Activated T-helper 17 cell treated with anti-CD3 and anti-CD28 coated beads, Interleukin-2, amount 50 U/mL, for 72 hours (primary cell): ENCODE measurements around the gene PPP1R1A. TPM values are rescaled to one million over a fixed set of nuclear protein-coding genes. Genes with fewer than 3 reads are reported as not detected.
A peak's percentile ranks its signal among the peaks of the same experiment; 100 is the strongest.

Experiments
- ATAC-seq: fragments of 150-1000 bp; cut with Tn5 transposase; replicated peaks from 2 replicates; pipeline ENCODE4 v1.10.0; 2021; ENCODE audit warnings: mild to moderate bottlenecking, moderate library complexity
- H3K27ac Mint-ChIP-seq: one replicate; pipeline ENCODE4 v1.8.0; 2022; ENCODE audit warnings: mixed read lengths
- H3K27me3 Mint-ChIP-seq: one replicate; pipeline ENCODE4 v1.8.0; 2022; ENCODE audit warnings: mixed read lengths
- H3K36me3 Mint-ChIP-seq: one replicate; pipeline ENCODE4 v1.8.0; 2022; ENCODE audit warnings: low read depth, mild to moderate bottlenecking, mixed read lengths
- H3K4me1 Mint-ChIP-seq: one replicate; pipeline ENCODE4 v1.8.0; 2022; ENCODE audit warnings: mixed read lengths
- H3K4me3 Mint-ChIP-seq: one replicate; pipeline ENCODE4 v1.8.0; 2022; ENCODE audit warnings: mild to moderate bottlenecking, mixed read lengths
- H3K9me3 Mint-ChIP-seq: one replicate; pipeline ENCODE4 v1.8.0; 2022; ENCODE audit warnings: mixed read lengths
- total RNA-seq, 2 donors: library from RNA; stranded (reverse); gene quantifications; one replicate each; pipeline ENCODE4 v1.2.3, GENCODE V29; 2022

Gene PPP1R1A
- total RNA-seq, 2 donors from 2014 or later: not detected

DNA sequence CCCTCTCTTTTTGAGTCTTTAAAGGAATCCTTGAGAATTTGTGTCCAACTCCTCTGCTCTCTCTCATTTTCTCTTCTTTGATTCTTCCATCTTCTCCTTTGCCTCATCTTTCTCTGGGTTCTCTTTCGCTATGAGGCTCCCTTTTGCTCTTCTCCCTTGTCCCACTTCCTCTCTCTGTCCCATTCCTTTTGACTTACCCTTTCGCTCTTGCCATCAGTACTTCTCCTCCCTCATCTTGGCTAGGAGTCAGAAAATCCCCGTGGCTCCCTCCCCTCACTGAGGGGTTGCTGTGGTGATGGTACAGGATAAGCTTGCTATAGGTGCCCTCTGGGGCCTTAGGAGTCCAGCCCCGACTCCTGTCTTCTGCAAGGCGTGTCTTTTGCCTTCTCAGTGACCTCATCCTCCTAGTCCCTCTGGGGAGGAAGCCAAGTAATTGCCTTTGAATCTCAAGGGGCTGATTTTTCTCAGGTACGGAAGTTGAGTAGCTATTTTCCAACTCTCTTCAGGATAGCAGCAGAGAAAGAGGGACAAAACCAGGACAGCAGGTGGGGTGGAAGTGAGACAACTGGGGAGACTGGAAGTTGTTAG, 32.7 kb downstream of the PPP1R1A start:
- Mint-ChIP-seq H3K9me3 (peaks cover 4% of the 10 kb centered on the region), H3K4me1 (peaks cover 23% of the 10 kb centered on the region), H3K36me3 (peaks cover 9% of the 10 kb centered on the region), H3K4me3 (no peak overlapping the region), H3K27me3 (no peaks in the 10 kb centered on the region), H3K27ac (no peak overlapping the region)
- no peak for ATAC-seq

DNA sequence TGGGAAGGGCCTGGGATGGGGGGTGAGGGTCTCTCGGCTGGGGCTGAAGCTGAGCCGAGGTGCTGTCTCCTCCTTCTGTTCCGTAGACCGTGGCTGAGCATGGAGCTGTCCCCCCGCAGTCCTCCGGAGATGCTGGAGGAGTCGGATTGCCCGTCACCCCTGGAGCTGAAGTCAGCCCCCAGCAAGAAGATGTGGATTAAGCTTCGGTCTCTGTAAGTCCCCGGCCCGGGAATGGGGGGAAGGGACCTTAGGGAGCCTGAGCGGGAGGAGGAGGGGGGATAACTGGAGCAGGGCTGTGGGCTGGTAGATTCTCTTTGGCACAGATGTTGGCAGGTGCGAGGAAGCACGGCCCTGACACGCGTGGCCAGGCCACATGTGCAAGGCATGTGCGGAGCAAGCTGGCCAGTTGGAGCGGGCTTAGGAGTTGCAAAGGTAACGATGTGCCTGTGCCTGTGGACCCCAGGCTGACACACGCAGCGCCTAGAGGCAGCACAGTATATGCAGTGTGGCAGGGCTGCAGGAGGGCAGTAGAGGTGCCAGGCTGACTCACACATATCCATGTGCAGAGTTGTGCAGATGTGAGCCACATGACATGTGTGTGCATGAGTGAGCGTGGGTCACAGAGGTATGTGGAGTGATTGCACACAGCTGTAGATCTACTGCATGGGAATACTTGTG, 38.5 kb downstream of the PPP1R1A start:
- H3K9me3 Mint-ChIP-seq: no peaks in the 10 kb centered on the region
- peak; percentile 67 for ATAC-seq

DNA sequence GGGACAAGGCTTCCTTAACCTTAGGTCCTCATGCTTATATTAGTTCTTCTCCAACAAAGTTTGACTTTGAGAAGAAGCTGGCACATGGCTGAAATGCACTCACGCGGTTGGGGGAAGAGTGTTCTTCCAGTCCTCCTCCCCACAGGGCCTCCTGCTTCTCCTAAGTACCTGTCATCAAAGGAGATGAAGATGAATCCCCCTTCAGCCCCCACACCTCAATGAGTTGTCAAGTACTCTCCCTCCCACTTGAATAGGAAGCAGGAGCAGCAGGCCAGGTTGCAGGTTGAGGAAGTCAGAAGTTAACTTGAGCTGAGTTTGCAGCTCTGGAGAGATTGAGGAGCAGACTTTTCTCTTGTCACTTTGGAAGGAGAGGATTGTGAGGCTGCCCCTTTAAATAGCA, 41.9 kb downstream of the PPP1R1A start:
- peaks cover 23% of the 10 kb centered on the region for H3K36me3 Mint-ChIP-seq
- no peak for ATAC-seq
- peak overlapping the region; percentile 68 for H3K27ac Mint-ChIP-seq
- no peaks in the 10 kb centered on the region for H3K27me3 Mint-ChIP-seq
- H3K9me3 Mint-ChIP-seq: no peaks in the 10 kb centered on the region
- H3K4me1 Mint-ChIP-seq: peaks cover 25% of the 10 kb centered on the region
- no peak overlapping the region for H3K4me3 Mint-ChIP-seq

More for the DNA sequence above, 38.5 kb downstream of the PPP1R1A start:
- peaks cover 30% of the 10 kb centered on the region for H3K4me1 Mint-ChIP-seq
- H3K4me3 Mint-ChIP-seq: peak overlapping the region; percentile 85
- peaks cover 24% of the 10 kb centered on the region for H3K36me3 Mint-ChIP-seq
- H3K27me3 Mint-ChIP-seq: no peaks in the 10 kb centered on the region
- peak overlapping the region; percentile 84 for H3K27ac Mint-ChIP-seq

DNA sequence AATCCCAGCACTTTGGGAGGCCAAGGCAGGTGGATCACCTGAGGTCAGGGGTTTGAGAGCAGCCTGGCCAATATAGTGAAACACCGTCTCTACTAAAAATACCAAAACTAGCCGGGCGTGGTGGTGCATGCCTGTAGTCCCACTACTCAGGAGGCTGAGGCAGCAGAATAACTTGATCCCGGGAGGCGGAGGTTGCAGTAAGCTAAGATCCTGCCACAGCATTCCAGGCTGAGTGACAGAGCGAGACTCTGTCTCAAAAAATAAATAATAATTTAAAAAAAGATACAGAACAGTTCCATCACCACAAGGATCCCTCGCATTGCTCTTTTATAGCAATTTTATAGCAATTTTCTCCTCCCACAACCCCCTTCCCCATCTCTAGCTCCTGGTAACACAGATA, 43.7 kb downstream of the PPP1R1A start:
- H3K4me1 Mint-ChIP-seq: peaks cover 10% of the 10 kb centered on the region
- no peak overlapping the region for H3K27ac Mint-ChIP-seq
- H3K36me3 Mint-ChIP-seq: peaks cover 6% of the 10 kb centered on the region
- H3K4me3 Mint-ChIP-seq: no peak overlapping the region
- no peaks in the 10 kb centered on the region for H3K27me3 Mint-ChIP-seq
- no peak for ATAC-seq
- no peaks in the 10 kb centered on the region for H3K9me3 Mint-ChIP-seq

- H3K4me3 Mint-ChIP-seq: no peak overlapping the region
- H3K9me3 Mint-ChIP-seq: no peaks in the 10 kb centered on the region
- H3K36me3 Mint-ChIP-seq: no peaks in the 10 kb centered on the region
- peaks cover 4% of the 10 kb centered on the region for H3K4me1 Mint-ChIP-seq
- no peak for ATAC-seq
- no peak overlapping the region for H3K27ac Mint-ChIP-seq
- H3K27me3 Mint-ChIP-seq: no peaks in the 10 kb centered on the region
Measured at GRCh38 chr12:54543526-54543925, 44.9 kb downstream of the PPP1R1A start.

DNA sequence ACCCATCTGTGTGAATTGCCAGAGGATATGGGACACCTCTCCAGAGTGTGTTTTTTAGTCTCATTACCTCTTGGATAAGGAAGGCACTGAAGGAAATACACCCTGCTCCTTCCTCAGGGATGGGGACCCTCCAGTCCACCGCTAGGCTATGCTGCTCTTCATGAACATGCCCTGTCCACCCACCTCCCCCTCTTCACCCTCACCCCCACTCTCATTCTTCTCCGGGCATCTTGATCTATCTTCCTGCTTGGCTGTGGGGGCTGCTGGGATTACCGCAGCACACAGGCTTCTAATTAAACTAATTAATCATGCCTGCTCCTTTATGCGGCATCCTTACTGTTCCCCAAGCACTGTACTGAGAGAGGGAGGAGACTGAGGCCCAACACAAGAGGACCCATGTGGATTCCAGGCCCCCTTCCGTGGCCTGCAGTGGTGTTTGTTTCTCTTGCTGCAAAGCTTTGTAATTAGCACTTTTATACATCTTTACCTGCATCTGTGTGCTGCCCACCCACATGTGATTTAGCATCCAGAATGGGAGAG, 46.6 kb downstream of the PPP1R1A start:
- Mint-ChIP-seq H3K27ac (no peak overlapping the region), H3K4me1 (no peaks in the 10 kb centered on the region)

GRCh38 chr12:54538136-54538700, 50.2 kb downstream of the PPP1R1A start:
- no peaks in the 10 kb centered on the region for H3K9me3 Mint-ChIP-seq
- H3K27me3 Mint-ChIP-seq: no peaks in the 10 kb centered on the region
- peak; percentile 55 for ATAC-seq
- H3K27ac Mint-ChIP-seq: peak overlapping the region; percentile 80
- H3K36me3 Mint-ChIP-seq: no peaks in the 10 kb centered on the region
- H3K4me1 Mint-ChIP-seq: peaks cover 17% of the 10 kb centered on the region
- no peak overlapping the region for H3K4me3 Mint-ChIP-seq

More for the DNA sequence above, 46.6 kb downstream of the PPP1R1A start:
- ATAC-seq: no peak
- Mint-ChIP-seq H3K27me3 (no peaks in the 10 kb centered on the region), H3K4me3 (no peak overlapping the region), H3K36me3 (no peaks in the 10 kb centered on the region), H3K9me3 (no peaks in the 10 kb centered on the region)

GRCh38 chr12:54535474-54535873, 53.0 kb downstream of the PPP1R1A start:
- peak; percentile 78 for ATAC-seq
- H3K4me1 Mint-ChIP-seq: peaks cover 21% of the 10 kb centered on the region
- H3K27ac Mint-ChIP-seq: peak overlapping the region; percentile 80
- H3K27me3 Mint-ChIP-seq: no peaks in the 10 kb centered on the region
- H3K36me3 Mint-ChIP-seq: no peaks in the 10 kb centered on the region
- no peaks in the 10 kb centered on the region for H3K9me3 Mint-ChIP-seq
- peak overlapping the region; percentile 9 for H3K4me3 Mint-ChIP-seq

- Mint-ChIP-seq H3K4me1 (peaks cover 18% of the 10 kb centered on the region), H3K9me3 (no peaks in the 10 kb centered on the region), H3K27ac (no peak overlapping the region), H3K4me3 (no peak overlapping the region), H3K36me3 (no peaks in the 10 kb centered on the region), H3K27me3 (no peaks in the 10 kb centered on the region)
- ATAC-seq: no peak
Measured at GRCh38 chr12:54529581-54529980, 58.9 kb downstream of the PPP1R1A start.

Other genes with a start within 250 kb of the PPP1R1A start
- gene GPR84, start 224.2 kb downstream of the PPP1R1A start, total RNA-seq: 1 to 10 TPM in 1 of 2 donors, under 1 TPM in 1; 0.24 to 2.2 TPM
- gene ZNF385A, start 203.9 kb downstream of the PPP1R1A start, total RNA-seq: 1 to 10 TPM in 1 of 2 donors, under 1 TPM in 1; 0.48 to 2.6 TPM
- 100 to 1,000 TPM in 1 of 2 donors, 10 to 100 TPM in 1; 29.9 to 211 TPM for gene ITGA5, start 169.4 kb downstream of the PPP1R1A start, total RNA-seq
- gene GTSF1, start 115.1 kb downstream of the PPP1R1A start, total RNA-seq: 10 to 100 TPM; 16.4 to 21.2 TPM
- 100 to 1,000 TPM; 152 to 189 TPM for gene NCKAP1L, start 90.9 kb downstream of the PPP1R1A start, total RNA-seq
- gene PDE1B, start 39.1 kb downstream of the PPP1R1A start, total RNA-seq: 10 to 100 TPM; 17.8 to 47.4 TPM
- gene LACRT, start 46.2 kb upstream of the PPP1R1A start, total RNA-seq: not detected
- gene DCD, start 59.7 kb upstream of the PPP1R1A start, total RNA-seq: not detected